Left lung (tissue), 10 donors: ENCODE results near the gene RAMP2. TPM values are rescaled to one million over a fixed set of nuclear protein-coding genes. Genes with fewer than 3 reads are reported as not detected.
A peak's percentile ranks its signal among the peaks of the same experiment; 100 is the strongest.
"Not testable (repeated sequence)": the region's sequence is repeated elsewhere in the genome, so short reads cannot be mapped to it uniquely, and the experiment has no call there.

Experiments
- ATAC-seq: fragments of 200-7000 bp; cut with Tn5 transposase; one replicate; pipeline ENCODE4 v1.9.1; 2020; ENCODE audit warnings: moderate library complexity
- DNase-seq, 4 donors: peaks; one replicate each; pipeline ENCODE4 v3.0.0-alpha.2; 2013 to 2020
- H3K27ac ChIP-seq, 2 donors: fragments of 200-600 bp; sonication (generic) in 1 of 2; one replicate each; pipeline versions ENCODE4 v1.5.0 to v1.8.0; 2020 to 2021
- H3K27me3 ChIP-seq, 2 donors: fragments of 200-600 bp; sonication (generic) in 1 of 2; one replicate each; pipeline versions ENCODE4 v1.5.0 to v1.8.0; 2020 to 2021
- H3K36me3 ChIP-seq, 2 donors: fragments of 200-600 bp; sonication (generic) in 1 of 2; one replicate each; pipeline versions ENCODE4 v1.5.0 to v1.8.0; 2020 to 2021
- H3K4me1 ChIP-seq, 2 donors: fragments of 200-600 bp; one replicate each; pipeline ENCODE4 v1.8.0; 2021
- H3K4me3 ChIP-seq, 2 donors: fragments of 200-600 bp; sonication (generic) in 1 of 2; one replicate each; pipeline versions ENCODE4 v1.5.0 to v1.8.0; 2020 to 2021; ENCODE audit warnings: mild to moderate bottlenecking in 1 of 2
- H3K9me3 ChIP-seq, 2 donors: fragments of 200-600 bp; sonication (generic) in 1 of 2; one replicate each; pipeline versions ENCODE4 v1.5.0 to v1.8.0; 2020 to 2021
- CTCF ChIP-seq, 2 donors: fragments of 200-600 bp; sonication (generic) in 1 of 2; IDR thresholded peaks; one replicate each; pipeline versions ENCODE4 v1.5.0 to v1.8.0; 2021; ENCODE audit warnings: antibody characterized with exemption in 2 of 2
- intact Hi-C, 2 donors: fragments of 100-400 bp; cut with DNase I; formaldehyde crosslinking; loops; one replicate each; pipeline versions ENCODE4 v1.11.2 to v1.14.2; 2022
- polyA plus RNA-seq, 6 donors: library from polyadenylated mRNA; unstranded; fragments of 120-200 nt; gene quantifications; one replicate each; pipeline ENCODE4 v1.2.1, GENCODE V29; 2013; ENCODE audit not compliant: insufficient read length in 6 of 6
- total RNA-seq, 2 donors: library from RNA; stranded (reverse); fragmentation: NEBNext Ultra II Directional; extraction: Animal tissue kit (Norgen Biotek cat#: 25700); gene quantifications; one replicate each; pipeline ENCODE4 v1.2.1, GENCODE V29; 2021
- donor health status: DM: no; HTN: yes; CAD: no.
- donor health status: DM: no; HTN: no; CAD: no.

RAMP2 gene
- total and polyA plus RNA-seq, 8 donors = 76.1 to 213 (median 173) TPM

- ATAC-seq (no peak), DNase-seq (no peak)
- Histone ChIP-seq H3K9me3 (no peaks in the 10 kb centered on the region), H3K4me1 (no peaks in the 10 kb centered on the region), H3K27me3 (no peaks in the 10 kb centered on the region), H3K4me3 (no peak overlapping the region), H3K27ac (no peak overlapping the region), H3K36me3 (peaks cover 0 to 100% of the 10 kb centered on the region in 2 donors)
- TF ChIP-seq CTCF (IDR thresholded peaks at IDR 0.05) = no peak
- intact Hi-C loops = no loop called here
These were observed 35.9 kb upstream of the RAMP2 start for GRCh38 chr17:42725143-42725542.

GRCh38 chr17:42740699-42741098 is 20.3 kb upstream of the RAMP2 start:
- intact Hi-C loops = no loop called here
- H3K9me3 ChIP-seq = no peaks in the 10 kb centered on the region
- H3K27ac ChIP-seq = peak overlapping the region in 1 of 2 donors; percentile 37
- ATAC-seq (no peak), DNase-seq (no peak)
- no peaks in the 10 kb centered on the region for H3K36me3 ChIP-seq
- H3K4me3 ChIP-seq = no peak overlapping the region
- TF ChIP-seq CTCF (IDR thresholded peaks at IDR 0.05) = no peak
- no peaks in the 10 kb centered on the region for H3K27me3 ChIP-seq
- peaks cover 18 to 44% of the 10 kb centered on the region in 2 donors for H3K4me1 ChIP-seq

GRCh38 chr17:42742916-42743315 is 18.1 kb upstream of the RAMP2 start:
- H3K36me3 ChIP-seq, intact Hi-C loops, ATAC-seq, DNase-seq, H3K9me3 ChIP-seq, H3K27me3 ChIP-seq, H3K4me3 ChIP-seq: not testable (repeated sequence)
- Histone ChIP-seq H3K27ac (peak overlapping the region in 1 of 2 donors; percentile 84), H3K4me1 (peaks cover 18 to 33% of the 10 kb centered on the region in 2 donors)

- DNase-seq (no peak), ATAC-seq (no peak)
- Histone ChIP-seq H3K36me3 (no peaks in the 10 kb centered on the region), H3K27me3 (no peaks in the 10 kb centered on the region), H3K4me1 (peaks cover 18 to 33% of the 10 kb centered on the region in 2 donors), H3K27ac (peak overlapping the region; percentile 80 to 84), H3K4me3 (peak overlapping the region; percentile 56 to 84), H3K9me3 (no peaks in the 10 kb centered on the region)
- no peak for TF ChIP-seq CTCF (IDR thresholded peaks at IDR 0.05)
- intact Hi-C loops = no loop called here
These were observed 17.3 kb upstream of the RAMP2 start for GRCh38 chr17:42743595-42744282.

- no peaks in the 10 kb centered on the region for H3K36me3 ChIP-seq
- H3K27ac ChIP-seq = peak overlapping the region; percentile 80 to 84
- intact Hi-C loops = no loop called here
- DNase-seq (peak in 3 of 4 donors; percentile 56 to 90 (median 81)), ATAC-seq (peak; percentile 90)
- TF ChIP-seq CTCF (IDR thresholded peaks at IDR 0.05) = no peak
- H3K4me3 ChIP-seq = peak overlapping the region; percentile 56 to 84
- H3K9me3 ChIP-seq = no peaks in the 10 kb centered on the region
- no peaks in the 10 kb centered on the region for H3K27me3 ChIP-seq
- H3K4me1 ChIP-seq = peaks cover 24 to 33% of the 10 kb centered on the region in 2 donors
These were observed 16.7 kb upstream of the RAMP2 start for GRCh38 chr17:42744283-42744805.
